GM23248 (cell line): ENCODE data around the gene STYXL2.

ENCODE experiments used
- EZH2 ChIP-seq: fragments of 200-600 bp; sonication (generic); IDR thresholded peaks from 2 replicates; pipeline ENCODE4 v1.6.1; 2018; ENCODE audit warnings: antibody characterized with exemption, mild to moderate bottlenecking; ENCODE audit not compliant: insufficient read depth, poor library complexity, severe bottlenecking
- EZH2phosphoT487 ChIP-seq: fragments of 200-600 bp; sonication (generic); IDR thresholded peaks from 2 replicates; pipeline ENCODE4 v1.6.1; 2018; ENCODE audit warnings: antibody characterized with exemption, moderate library complexity, mild to moderate bottlenecking, low read depth; ENCODE audit not compliant: insufficient read depth

DNA sequence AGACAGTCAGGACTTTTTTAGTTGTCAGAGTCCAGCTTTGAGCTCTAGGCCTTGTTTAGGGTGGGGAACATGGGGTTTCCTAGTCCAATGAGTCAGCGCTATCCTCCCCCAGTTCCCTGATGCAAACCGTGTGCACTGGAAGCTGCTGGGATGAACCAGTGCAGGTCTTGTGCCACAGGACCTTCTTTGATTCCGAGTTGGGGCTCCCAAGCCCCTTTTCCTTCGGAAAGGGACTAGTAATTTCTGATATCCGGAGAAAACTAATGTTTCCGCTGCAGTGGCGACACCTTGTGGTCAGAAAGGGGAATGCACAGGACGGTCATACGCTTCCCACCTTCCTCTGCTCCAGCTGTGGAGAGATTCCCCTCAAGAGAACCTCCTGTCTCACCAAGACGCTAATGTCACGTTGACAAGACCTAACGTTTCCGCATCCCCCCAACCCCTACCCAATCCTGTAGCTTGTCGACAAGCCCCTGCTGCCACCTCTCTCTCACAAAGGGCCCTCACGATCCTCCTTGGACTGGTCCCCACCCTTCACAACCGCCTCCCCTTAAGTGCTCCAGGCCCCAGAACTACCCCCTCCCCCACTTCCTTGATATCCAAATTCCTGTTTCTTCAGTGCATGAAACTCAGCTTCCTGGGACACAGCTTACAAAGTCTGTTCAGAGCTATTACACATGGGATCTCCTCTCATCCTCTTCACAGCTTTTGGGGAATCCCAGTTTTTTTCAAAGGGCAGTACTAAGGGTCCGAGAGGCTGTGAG lies 34.6 kb upstream of the STYXL2 start:
- no peak for TF ChIP-seq EZH2
- TF ChIP-seq EZH2phosphoT487, result no peak
